Middle frontal gyrus (tissue), 1 donor: ENCODE results near the gene SDF4.
"Not testable (repeated sequence)": the region's sequence is repeated elsewhere in the genome, so short reads cannot be mapped to it uniquely, and the experiment has no call there.

ENCODE experiments used
- DNase-seq: peaks from one replicate; pipeline ENCODE4 v3.0.0-alpha.2; 2015; ENCODE audit warnings: low spot score; ENCODE audit errors: extremely low spot score

SDF4 gene

GRCh38 chr1:1259951-1260600, 28.3 kb upstream of the SDF4 start:
- no peak for DNase-seq

- no peak for DNase-seq
Observed at GRCh38 chr1:1259540-1259939, 27.7 kb upstream of the SDF4 start.

GRCh38 chr1:1259119-1259488, 27.3 kb upstream of the SDF4 start:
- no peak for DNase-seq

- no peak for DNase-seq
Observed at GRCh38 chr1:1256956-1257871, 25.4 kb upstream of the SDF4 start.

- no peak for DNase-seq
Observed at GRCh38 chr1:1255611-1256010, 23.8 kb upstream of the SDF4 start.

- no peak for DNase-seq
Observed at GRCh38 chr1:1255078-1255477, 23.3 kb upstream of the SDF4 start.

GRCh38 chr1:1254667-1254998, 22.8 kb upstream of the SDF4 start:
- no peak for DNase-seq

GRCh38 chr1:1253972-1254666, 22.3 kb upstream of the SDF4 start:
- no peak for DNase-seq

GRCh38 chr1:1253314-1253713, 21.5 kb upstream of the SDF4 start:
- no peak for DNase-seq

GRCh38 chr1:1250786-1251284, 19.0 kb upstream of the SDF4 start:
- no peak for DNase-seq

- not testable (repeated sequence) for DNase-seq
Observed at GRCh38 chr1:1248009-1248913, 16.5 kb upstream of the SDF4 start.

GRCh38 chr1:1247341-1247913, 15.6 kb upstream of the SDF4 start:
- DNase-seq = no peak

- DNase-seq = no peak
Observed at GRCh38 chr1:1246577-1247340, 15.0 kb upstream of the SDF4 start, which contains the start of gene C1QTNF12. C1QTNF12 (minus strand) TSS chr1:1246722; CDS start chr1:1246690, 32 bp downstream.

GRCh38 chr1:1245817-1246576, 14.2 kb upstream of the SDF4 start:
- DNase-seq = no peak

- DNase-seq = no peak
Observed at GRCh38 chr1:1245178-1245816, 13.5 kb upstream of the SDF4 start.

- DNase-seq = no peak
Observed at GRCh38 chr1:1244192-1244811, 12.5 kb upstream of the SDF4 start.

- no peak for DNase-seq
Observed at GRCh38 chr1:1243807-1244191, 12.0 kb upstream of the SDF4 start.

GRCh38 chr1:1243266-1243660, 11.5 kb upstream of the SDF4 start:
- DNase-seq = no peak
